GM19238 (cell line): ENCODE results near the gene GRIK3.

ENCODE experiments used
- DNase-seq: peaks from one replicate; pipeline ENCODE4 v3.0.0; 2011; ENCODE audit warnings: low spot score; ENCODE audit not compliant: insufficient read length

Gene GRIK3

DNA sequence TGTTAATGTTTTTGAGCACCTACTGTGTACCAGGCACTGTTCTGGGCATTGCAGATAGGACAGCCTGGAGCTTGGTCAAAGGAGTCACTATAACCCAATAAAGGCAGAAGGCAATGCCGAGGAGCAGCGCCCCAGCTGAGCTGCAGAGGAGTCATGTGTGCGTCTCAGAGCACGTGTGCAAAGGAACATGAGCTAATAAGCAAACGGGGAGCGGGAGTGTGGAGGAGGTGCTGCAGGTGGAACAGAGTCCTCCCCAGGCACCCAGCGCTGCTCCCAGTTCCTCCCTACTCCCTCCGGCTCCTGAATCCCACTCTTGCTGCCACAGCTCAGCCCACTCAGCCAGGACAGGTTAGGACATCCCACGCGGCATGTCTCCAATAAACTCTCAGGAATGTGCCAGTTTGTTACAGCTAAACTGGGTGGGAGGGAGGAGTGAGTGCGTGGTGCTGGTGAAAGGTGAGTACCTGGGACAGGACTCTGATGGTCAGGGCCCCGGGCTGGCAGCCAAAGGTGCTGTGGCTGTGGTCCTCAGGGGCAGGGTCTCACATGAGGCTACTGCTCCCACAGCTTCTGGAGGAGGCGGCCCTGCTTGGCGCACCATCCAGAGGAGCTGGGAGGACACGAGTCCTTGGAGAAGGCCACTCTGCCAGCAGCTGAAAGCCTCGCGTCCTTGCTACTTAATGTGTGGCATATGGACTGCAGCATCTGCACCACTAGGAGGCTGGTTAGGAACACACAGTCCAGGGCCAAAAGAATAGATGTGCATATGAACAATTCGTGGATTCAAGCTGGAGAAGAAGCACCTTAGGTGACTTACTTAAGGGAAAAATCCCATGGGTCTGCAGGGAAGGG is 52.3 kb downstream of the GRIK3 start:
- no peak for DNase-seq

DNA sequence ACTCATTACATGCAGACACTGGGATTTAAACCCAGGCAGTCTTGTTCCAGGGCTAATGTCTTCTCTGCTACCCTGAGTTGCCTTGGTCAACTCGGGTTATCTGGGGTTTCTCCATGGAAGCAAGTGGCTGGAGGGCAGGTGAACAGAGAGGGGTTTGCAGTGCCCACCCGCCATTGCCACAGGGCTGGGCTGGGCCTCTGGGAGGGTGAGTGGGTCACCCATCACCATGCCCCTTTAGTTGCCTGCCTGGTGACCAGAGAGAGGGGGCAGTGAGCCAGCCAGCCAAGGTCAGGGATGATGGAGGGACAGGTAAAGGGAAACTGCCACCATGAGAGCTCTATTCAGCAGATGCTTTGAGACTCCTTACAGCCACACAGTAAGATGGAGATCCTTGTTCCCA is 53.2 kb downstream of the GRIK3 start:
- DNase-seq: no peak

DNA sequence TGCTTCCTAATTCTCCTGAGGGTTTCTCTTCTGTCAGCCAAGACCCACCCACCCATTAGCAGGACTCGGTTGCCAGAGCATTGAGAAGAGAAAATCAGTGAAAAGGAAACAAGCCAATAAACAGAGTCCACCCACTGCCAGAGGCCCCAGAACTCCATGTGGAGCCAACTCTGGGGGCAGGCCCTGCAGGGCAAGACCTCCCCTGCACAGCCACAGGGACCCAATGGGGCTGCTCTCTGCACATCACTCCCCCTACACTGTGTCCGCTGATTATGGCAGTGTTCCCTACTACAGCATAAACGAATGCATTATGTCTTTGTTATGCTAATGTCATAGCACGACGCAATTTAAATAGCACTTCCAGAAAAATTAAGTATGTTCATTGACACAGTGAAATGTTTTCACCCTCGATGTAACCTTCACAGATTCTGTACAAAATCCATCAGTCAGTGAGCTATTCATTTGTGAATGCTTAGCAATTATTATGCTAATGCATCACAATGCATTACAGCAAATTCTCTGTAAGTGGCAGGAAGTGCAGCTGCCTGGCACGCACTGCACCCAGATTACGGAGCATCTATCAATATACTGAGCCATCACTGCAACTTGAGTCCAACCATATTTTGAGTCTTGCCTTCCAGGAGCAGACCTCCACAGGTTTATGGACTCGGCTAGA is 56.4 kb downstream of the GRIK3 start:
- DNase-seq: no peak

DNA sequence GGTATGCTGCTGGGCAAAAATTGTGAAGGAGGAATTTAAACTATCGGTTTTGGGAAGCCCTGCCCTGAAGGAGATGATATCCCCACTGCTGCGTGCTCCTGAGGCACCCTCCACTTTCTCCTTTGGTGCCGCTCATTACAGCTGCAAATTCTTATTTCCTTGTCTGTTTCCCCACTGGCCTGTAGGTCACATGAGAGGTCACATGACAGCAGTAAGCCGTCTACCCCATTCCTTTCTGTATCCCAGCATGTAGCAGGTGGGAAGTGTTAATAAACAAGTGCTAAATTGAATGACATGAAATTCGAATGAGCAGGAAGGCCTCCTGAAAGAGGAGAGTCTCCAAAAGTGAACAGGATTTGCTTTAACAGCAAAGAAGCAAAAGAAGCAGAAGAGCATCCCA is 58.7 kb downstream of the GRIK3 start:
- no peak for DNase-seq

DNA sequence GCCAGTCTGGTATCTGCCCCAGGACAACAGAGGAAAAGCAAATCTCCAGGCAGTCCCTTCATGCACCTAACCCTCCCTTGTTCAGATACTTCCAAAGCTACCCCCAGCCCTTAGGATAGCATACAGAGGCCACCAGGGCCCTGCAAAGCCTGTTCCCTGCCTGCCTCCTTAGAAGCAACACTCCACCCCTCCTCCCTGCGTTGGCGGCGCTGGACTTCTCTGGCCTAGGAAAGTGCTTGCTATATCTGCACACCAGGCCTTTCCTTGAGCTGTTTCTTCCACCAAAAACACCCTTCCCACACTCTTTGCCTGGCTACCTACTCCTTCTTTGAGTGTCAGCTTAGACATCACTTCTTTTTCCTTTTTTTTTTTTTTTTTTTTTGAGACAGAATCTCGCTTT is 61.3 kb downstream of the GRIK3 start:
- no peak for DNase-seq

DNA sequence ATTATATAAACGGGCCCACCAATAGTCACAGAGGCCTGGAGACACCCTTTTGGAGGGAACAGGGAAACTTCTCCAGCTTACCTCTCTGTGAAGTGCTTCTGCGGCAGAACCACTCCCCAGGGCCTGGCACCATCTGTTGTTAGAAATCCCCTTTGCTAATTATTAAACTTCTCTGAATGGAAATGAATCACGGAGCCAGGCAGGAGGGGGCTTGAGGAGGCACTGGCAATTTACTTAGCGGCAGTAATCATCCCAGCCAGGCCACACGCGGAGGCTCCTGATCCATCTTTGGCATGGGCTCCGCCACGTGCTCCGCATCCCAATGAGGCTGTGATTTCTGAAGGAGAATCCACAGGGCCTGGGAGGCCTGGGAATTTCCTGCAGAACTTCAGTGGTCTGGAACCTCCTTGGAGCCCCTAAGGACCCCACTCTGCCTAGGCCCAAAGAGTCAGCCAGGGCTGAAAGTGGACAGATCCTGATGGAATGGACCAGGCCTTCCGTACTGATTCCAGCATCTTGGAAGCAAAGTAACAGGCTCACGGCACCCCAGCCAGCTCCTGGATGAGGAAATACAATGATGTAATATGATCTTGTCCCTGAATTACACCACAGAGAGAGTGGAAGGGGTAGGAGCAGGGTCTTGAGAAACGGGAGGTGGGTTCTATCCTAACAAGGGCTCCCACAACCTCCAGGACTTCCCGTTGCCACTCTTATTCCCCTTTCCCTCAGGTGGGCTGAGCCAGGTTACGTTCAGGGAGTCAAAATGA is 62.3 kb downstream of the GRIK3 start:
- DNase-seq: no peak

DNA sequence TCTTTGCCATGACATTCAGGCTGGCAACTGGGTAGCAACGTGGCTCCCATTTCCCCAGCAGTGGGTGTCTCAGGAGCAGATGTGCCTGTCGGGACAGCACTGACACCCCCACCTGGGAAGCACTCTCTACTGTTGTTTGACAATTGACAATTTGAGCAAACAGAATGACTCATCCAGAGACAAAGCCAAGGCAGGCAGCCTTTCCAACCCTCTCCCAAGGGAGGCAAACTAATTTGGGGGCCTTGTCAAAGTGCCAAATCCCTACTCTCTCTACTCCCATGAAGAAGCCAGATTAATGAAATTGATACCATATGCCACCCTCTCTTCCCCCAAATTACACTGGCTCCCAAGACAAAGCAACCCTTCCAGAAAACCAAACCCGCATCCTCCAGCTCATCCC is 65.6 kb downstream of the GRIK3 start:
- no peak for DNase-seq

DNA sequence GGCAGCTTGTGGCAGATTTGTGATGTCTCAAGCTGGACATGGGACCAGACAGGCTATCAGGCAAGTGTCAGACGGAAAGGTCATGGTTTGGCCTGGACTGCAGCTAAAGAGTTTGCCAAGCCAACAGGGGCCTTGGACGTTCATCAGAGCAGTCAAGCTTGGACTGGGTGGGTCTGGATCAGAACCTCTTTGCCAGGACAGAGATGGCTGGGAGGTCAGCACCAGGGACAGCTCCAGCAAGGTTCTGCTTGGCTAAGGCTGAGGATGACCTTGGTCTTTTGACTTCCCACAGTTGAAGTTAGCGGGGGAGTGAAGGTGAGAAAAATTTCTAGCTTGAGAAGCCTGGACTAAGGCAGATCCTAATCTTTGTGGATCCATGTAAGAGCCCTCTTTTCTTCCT is 68.1 kb downstream of the GRIK3 start:
- DNase-seq: no peak

DNA sequence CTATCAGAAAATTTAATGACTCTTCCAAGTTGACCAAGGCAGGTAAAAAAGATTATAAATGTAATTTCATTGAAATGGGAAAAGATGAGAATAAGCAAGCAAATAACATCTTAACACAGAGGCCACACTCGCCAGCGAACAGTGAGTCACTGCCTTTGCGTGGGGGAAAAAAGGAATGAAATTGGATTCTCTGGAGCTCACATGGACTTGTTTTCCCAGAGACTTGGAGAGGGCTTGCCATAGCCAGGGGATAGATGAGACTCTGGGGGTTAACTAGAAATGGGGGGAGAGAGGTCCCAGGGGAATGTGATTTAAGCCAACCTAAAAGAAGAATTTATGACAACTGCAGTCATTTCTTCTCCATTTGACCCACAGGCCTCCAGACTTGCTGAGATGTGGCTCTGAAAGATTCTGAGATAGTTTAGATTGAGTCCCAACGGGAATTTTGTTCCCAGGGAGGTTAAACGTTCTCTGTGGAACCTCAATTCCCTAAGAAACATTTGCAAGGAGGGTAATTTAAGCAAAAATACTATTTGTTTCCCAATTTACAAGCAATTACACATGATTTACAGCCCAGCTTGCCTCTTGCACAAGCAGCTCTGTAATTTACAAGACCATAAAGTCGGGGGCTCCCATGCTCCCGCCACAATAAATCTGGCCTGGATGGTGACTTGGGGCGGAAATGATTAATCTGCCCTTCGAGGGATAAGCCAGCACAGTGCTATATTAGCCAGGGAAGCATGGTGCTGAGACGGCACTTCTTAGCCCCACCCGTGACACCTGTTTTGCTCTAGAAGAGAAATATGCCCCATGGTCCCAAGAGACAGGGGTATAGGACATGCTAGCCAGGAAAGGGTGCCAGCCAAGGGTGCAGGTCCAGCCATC is 68.8 kb downstream of the GRIK3 start:
- DNase-seq: no peak

DNA sequence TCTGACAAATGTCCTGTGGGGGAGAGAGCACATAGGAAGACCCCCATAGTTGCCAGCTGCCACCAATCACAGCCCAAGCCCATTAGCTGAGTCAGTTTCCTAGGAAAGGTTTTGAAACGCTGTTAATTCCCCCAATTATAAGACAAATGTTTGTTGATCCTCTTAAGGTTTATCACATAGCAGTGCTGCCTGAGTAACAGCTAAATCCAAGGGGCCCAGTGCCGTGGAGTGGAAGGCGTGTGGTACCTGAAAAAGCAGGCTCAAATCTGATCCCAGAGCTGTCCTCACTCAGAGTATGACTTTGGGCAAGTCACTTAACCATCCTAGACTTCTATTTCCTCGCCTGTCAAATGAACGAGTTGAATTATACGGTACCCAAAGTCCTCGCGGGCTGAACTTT is 69.5 kb downstream of the GRIK3 start:
- no peak for DNase-seq

DNA sequence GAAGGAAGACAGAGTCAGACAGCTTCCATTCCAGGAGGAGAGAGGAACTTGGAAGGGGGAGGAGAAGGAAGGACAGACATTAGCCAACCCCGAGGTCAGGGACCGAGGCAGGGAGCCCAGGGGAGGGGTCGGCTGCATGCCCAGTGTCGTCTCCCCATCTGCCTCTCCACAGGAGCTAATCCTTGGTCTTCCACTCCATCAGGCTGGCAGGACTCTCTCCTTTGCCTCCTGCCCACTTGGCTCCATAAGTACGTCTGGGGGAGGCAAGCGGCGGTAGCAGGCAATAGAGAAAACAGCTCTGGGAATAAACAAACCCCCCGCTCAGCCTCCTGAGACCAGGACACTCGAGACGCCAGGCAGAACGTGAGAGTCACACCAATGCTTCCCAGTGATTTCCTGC is 71.3 kb downstream of the GRIK3 start:
- no peak for DNase-seq

DNA sequence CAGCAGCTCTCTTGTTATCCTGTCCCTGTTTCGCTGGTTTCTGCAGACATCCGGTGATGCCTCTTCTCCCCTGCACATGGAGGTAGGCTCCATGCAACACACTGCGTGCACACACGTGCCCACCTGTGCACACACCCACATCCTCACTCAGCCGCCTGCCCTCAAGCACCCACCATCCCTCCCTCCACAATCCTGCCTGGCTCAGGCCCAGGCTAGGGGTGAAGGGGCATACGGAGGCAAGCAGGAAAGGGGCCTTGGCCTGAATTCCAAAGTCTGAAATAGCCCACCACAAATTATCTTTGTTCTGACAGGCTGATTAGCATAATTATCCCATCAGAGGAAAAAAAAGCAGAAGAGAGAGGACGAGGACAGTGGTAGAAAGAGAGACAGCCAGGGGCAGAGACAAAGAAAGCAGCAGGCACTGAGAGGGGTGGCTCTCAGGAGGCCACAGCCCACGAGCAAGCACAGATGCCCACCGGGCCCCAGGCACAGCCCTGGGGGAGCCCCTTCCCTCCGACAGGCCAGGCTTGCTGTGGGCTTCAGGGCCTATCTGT is 73.2 kb downstream of the GRIK3 start:
- DNase-seq: no peak

DNA sequence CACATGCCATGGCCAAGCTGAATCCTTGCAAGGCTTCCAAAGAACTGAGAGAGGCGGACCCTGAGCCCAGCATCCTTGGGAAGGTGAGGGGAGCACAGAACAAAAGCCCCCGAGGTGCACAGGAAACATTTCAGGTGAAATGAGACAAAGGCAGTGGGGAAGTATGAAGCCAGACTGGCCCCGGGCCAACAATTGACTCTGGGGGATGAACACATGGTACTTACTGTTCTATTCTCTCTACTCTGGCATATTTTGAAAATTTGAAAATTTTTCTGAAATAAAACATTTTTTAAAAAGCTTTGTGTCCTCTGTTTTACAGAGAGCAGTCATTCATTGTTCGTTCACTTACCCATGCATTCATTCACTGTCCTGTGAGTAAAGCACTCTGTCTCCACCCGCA is 77.7 kb downstream of the GRIK3 start:
- DNase-seq: no peak

DNA sequence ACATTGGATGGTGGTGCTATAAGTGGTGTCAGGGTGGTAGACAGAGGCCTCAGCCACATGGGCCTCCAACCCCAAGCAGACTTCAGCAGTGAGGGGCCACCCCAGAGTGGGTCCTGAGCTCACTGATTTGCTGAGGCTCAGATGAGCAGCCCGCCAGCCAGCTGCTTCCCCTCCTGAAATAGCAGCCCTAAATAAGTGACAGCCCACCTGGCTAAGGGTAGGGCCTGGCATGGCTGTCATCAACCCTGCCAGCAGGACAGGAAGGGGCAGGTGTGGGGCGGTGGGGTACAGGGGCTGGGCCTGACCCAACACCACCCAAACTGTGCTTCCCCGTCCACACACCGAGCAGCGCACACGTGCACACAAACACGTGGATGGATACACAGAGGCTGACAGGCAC is 79.3 kb downstream of the GRIK3 start:
- DNase-seq: no peak

DNA sequence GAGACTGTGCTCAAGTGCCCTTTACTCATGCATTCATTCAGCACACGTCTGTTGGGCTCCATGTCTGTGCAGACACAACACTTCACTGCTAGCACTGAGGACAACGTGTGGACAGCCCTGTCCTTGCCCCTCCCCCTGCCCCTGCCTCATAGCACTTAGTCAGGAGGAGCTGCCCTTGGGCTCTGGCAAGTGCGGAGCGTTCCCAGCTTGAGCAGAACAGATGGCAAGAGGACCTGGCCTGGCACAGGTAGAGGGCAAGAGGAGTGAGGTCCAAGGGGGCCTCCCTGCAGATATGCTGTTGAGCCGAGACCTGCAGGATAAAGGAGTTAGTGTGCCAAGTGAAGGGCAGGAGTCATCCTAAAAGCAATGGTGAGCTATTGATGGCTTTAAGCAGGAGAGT is 81.3 kb downstream of the GRIK3 start:
- DNase-seq: no peak

DNA sequence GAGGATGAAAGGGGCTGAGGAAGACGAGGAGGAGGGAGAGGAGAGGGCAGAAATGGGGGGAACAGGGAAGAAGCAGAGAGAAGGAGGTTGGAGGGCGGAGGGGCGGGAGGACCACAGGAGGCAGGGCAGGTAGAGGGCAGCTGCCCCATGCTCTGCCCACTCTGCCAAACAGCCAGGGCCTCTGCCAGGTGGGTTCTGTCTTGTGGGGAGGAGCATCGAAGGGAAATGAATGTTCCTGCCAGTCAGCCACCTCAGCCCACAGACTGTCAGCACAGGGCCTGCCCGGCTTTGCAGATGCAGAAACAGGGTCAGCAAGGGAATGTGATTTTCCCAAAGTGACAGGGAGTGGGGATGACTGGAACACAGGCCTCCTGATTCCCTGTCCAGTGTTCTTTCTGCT is 82.6 kb downstream of the GRIK3 start:
- no peak for DNase-seq

DNA sequence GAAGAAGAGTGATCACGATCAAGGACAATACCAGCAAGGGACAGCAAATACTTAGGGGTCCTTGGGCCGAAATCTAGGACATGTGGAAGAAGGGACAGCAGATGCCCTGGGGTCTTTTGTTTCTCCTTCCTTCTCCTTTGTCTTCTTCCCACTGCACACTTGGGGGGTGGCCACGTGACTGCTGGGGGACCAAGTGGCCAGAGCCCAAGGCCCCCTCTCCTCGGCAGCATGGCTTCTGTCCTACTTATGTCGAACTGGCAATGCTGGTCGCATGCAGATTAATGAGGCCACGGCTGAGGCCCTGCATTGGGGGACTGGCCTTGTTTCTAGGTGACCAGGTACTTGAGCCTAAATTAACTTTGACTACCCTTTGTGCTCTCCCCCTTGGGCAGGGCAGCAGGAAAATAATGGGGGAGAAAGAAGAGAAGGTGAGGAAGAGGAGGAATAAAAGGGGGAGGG is 83.0 kb downstream of the GRIK3 start:
- DNase-seq: no peak

DNA sequence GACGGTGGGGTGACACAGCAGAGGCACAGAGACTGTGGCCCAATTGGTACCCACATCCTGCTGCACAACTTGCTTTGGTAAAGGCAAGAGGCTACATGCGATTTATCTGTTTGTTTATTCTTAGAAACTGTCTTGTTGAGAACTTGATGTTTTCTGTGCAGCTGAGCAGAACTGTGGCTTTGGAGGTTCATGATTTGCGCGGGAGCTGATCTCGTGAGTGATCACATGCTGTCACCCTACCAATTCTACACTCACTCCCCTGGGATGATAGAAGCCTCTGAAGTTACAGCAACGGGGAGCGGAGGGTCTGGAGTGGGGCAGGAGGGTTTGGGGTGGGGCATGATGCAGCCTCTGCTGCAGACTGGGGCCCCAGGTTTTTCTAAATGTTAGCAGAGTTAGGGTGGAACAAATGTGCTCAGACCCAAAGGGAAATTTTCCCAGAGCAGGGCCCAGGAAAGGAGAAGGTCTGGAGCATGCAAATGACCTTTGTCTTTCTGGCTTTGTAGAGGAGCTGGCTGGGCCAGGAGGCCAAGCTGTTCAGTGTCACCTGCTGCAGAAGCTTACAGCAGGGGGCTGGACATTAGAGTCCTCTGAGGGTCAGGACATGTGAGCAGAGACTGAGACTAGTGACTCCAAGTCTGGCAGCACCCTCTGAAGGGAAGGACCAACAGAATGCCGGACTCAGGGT is 83.6 kb downstream of the GRIK3 start:
- no peak for DNase-seq

DNA sequence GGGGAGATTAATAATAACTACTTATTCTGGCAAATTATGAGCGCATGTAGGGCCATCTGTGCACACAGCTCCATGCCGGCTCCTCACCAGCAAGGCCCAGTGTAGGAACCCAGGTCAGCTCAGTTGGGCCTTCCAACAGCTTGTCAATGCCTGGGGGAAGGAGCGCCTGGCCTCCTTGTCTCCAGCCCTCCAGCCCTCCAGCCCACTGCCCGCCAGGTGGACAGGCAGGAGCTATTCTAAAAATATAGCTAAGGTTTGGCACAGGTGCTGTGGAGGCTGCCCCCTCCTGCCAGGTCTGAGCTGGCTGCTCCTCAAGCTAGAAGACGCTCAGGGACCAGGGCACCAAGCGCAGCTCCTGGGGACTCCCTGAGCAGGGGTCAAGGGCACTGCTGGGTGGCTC is 85.7 kb downstream of the GRIK3 start:
- DNase-seq: no peak

DNA sequence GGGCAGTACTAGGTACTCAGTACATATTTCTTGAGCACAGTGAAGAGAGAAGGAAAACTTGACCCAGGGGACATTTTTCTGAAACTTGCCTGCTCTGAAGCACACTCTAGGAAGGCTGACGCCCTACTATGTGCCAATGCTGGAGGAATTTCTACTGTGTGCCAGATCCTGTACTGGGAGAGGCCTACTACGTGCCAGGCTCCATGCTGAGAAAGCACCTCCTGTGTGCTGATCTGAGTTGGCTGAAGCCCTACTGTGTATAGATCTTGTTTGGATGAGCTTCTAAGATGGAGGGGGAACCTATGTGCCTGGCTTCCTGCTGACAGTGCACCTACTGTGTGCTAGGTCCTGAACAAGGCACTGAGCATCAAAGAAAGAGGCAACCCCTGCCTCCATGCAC is 86.2 kb downstream of the GRIK3 start:
- DNase-seq: no peak
